Mucosa of gallbladder (tissue), 1 donor: Measurements from ENCODE around the gene GINS2. TPM values are rescaled to one million over a fixed set of nuclear protein-coding genes. Genes with fewer than 3 reads are reported as not detected.
A peak's percentile ranks its signal among the peaks of the same experiment; 100 is the strongest.

ENCODE experiments used
- DNase-seq: peaks from one replicate; pipeline ENCODE4 v3.0.0-alpha.2; 2020; ENCODE audit warnings: low spot score
- total RNA-seq: library from RNA; stranded (reverse); gene quantifications from one replicate; pipeline ENCODE4 v1.2.1, GENCODE V29; 2021
- donor health status: DM: no; HTN: no; CAD: no.

GINS2 gene
- total RNA-seq, 1 donor from 2014 or later = 0.81 TPM

DNA sequence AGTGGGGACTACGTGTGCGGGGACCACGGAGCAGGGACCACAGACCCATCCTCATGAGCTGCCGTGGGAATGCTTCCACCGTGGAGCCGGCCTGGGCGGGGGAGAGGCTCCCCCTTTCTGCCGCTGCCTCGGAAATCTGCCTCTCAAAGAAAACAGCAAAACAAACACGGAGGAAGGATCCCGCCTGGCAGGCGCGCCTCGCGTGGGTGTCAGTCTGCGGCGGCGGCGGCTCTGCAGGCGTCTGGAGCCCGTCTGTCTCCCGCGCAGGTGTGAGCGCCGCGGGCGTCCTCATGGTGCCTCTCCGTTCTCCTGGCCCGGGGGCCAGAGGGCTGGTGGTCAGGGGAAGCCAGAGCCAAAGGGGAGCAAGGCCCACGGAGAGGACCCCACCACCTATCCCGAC, 48.2 kb downstream of the GINS2 start:
- no peak for DNase-seq

- DNase-seq = no peak
Measured at GRCh38 chr16:85640254-85640558, 48.5 kb downstream of the GINS2 start.

GRCh38 chr16:85639529-85640253, 49.1 kb downstream of the GINS2 start:
- DNase-seq = peak; percentile 72

GRCh38 chr16:85638695-85639409, 49.9 kb downstream of the GINS2 start:
- no peak for DNase-seq

DNA sequence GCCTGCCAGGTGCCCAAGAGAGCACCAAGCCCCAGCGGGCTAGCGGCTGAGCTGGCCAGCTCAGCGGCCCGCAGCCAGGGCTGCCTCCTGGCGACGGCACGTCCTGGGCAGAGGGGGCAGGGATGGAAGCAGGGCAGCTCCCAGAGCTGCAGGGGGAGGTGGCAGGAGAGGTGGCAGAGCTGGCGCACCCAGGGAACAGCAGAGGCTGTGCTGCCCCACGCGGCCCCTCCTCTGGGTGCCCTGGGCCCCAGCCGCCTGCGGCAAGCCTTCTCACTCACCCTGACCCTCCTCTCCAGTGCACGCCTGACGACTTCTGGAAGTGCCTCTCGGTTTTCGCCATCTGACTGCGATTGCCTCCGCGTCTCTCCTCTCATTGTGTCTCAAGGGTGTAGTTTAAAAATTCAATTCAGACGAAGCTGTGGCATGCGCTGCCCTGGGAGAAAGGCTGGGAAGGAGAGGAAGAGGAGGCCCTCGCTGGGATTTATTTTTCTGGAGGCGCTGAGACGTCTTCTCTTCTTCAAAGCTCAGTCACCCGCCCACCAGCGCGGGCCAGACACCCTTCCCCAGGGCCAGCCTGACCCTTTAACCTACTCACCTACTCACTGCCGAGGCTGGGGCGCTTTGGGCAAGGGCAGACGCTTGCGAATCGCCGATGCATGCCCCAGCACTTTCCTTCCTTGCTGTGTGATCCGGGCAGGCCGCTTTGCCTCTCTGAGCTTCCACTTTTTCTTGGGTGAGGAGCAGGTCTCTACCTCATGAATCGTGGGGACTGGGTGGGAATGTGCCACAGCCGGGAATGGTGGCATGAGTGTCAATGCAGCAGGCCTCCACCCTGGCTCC, 50.7 kb downstream of the GINS2 start:
- DNase-seq = no peak

- no peak for DNase-seq
Measured at GRCh38 chr16:85637061-85637807, 51.5 kb downstream of the GINS2 start.

GRCh38 chr16:85636234-85636812, 52.4 kb downstream of the GINS2 start:
- no peak for DNase-seq

DNA sequence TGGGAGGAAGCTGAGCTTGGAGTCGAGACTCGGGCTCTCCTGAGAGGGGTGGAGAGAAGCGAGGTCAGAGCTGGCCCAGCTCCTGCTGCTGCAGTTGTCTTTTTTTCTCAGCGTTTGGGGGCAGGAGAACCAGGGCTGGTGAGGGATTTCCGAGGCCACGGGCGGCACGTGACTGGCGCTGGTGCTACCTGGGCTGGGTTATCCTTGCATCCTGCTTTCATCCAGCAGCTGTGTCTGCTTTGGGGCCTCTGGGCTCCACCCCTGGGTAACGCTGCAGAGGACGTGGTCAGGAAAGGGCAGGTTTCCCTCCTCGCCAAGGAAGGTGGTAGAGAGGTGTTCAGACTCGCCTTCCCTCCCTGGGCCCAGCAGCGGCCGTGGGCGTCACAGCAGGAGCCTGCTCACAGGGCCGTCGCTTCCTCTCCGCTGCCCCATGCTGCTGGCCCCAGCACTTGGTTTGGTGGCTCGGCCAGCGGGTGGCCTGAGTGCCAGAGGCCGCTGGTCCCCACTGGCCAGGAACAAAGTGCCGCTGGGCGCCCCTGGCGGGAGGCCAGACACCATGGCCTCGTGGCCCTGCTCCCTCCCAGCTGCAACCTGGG, 53.1 kb downstream of the GINS2 start:
- no peak for DNase-seq

GRCh38 chr16:85634747-85635544, 53.8 kb downstream of the GINS2 start:
- DNase-seq = no peak

DNA sequence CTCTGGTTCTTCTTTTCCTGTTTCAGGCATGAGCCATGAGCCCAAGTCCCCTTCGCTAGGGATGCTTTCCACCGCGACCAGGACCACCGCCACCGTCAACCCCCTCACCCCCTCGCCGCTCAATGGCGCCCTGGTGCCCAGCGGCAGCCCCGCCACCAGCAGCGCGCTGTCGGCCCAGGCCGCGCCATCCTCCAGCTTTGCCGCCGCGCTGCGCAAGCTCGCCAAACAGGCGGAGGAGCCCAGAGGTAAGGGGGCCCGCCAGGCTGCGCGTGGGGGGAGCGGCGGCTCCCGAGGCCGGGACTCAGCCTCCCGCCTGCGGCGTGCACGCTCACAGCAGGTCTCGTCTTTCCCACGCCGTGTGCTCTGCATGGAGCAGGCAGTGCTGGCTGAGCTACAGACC, 54.9 kb downstream of the GINS2 start:
- no peak for DNase-seq

DNA sequence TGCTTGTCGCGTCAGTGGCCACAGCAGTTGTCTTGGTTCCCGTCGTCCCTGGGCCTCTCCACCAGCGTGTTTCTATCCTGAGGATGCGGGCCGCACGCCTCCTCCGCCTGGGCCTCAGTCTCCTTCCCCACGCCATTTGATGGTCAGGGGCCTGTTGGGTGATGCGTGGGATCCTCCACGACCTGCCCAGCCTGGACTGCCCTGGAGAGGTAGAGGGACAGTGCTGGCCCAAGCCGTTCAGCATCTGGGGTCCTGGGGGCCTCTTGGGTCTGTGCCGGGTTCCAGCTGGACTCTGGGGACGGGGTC, 55.4 kb downstream of the GINS2 start:
- no peak for DNase-seq

GRCh38 chr16:85632709-85633437, 55.9 kb downstream of the GINS2 start:
- no peak for DNase-seq

DNA sequence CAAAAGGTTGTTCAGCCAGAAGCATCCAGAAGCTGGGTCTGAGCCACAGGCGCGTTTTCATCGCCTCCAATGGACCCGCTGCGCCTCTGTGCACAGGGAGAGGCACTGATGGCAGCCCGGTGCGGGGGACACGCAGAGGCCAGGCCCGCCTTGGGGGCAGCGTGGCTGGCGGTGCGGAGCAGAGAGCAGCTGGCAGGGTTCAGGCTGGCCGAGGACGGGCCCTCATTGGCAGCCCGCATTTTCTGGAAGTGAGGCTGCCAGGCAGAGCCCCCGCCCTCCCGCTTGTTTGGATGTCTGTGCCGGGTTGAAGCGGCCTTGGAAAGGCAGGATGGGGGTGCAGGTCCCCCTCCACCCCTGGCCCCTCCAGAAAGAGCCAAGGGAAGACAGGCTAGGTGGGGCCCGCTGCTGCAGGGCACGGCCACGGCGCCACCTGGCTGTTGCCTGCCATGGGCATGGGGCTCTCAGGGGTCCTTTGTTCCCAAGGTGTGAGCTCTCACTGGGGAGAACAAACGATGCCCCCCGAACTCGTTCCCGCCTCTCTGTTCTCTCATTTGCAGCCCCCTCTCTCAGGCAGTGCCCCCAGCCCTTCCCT, 56.9 kb downstream of the GINS2 start:
- DNase-seq = no peak

DNA sequence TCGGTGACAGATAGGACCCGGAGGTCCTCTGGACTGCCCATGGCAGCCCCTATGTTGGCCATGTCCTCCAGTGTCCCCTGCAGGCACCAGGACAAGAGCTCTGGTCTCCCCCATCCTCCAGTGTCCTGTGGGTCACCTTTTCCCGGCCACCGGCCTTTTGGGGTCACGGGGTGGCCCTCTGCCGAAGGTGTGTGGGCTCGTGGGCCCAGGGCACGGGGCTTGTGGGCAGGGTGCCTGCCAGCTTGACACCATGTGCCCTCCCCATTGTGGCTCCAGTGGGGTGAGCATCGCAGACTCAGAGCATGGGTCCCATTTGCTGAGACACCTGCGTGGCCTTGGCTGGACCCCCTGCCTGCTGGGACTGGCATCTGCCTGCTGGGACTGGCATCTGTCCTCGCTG, 57.5 kb downstream of the GINS2 start:
- no peak for DNase-seq

GRCh38 chr16:85629853-85630252, 58.9 kb downstream of the GINS2 start:
- no peak for DNase-seq

- DNase-seq = no peak
Measured at GRCh38 chr16:85629326-85629725, 59.4 kb downstream of the GINS2 start.

DNA sequence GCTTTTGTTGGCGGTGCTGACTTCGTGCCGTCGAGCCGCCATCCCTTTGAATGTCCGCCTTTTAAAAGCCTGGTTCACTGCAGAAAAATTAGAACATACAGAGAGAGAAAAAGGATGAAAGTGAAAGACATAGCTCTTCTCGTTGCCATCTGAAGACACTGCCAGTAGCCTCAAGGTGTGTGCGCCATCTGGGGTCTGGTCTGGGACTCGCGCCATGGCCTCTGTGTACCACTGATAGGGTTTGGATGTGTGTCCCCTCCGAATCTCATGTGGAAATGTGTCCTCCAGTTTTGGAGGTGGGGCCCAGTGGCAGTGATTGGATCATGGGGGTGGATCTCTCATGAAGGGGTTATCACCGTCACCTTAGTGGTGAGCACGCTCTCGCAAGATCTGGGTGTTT, 60.1 kb downstream of the GINS2 start:
- no peak for DNase-seq

DNA sequence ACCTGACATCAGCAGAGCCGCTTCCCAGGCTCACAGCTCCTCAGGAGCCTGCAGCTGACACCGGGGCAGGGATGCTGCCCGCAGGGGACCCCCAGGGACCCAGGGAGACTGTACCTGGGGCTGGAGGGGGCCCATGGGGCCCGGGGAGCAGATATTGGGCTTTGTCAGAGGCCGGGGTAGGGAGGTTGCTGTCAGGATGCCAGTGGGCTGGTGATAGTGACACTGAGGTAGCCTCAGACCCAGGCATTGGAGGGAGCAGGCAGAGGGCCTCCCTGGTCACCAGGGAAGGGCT, 60.5 kb downstream of the GINS2 start:
- no peak for DNase-seq

DNA sequence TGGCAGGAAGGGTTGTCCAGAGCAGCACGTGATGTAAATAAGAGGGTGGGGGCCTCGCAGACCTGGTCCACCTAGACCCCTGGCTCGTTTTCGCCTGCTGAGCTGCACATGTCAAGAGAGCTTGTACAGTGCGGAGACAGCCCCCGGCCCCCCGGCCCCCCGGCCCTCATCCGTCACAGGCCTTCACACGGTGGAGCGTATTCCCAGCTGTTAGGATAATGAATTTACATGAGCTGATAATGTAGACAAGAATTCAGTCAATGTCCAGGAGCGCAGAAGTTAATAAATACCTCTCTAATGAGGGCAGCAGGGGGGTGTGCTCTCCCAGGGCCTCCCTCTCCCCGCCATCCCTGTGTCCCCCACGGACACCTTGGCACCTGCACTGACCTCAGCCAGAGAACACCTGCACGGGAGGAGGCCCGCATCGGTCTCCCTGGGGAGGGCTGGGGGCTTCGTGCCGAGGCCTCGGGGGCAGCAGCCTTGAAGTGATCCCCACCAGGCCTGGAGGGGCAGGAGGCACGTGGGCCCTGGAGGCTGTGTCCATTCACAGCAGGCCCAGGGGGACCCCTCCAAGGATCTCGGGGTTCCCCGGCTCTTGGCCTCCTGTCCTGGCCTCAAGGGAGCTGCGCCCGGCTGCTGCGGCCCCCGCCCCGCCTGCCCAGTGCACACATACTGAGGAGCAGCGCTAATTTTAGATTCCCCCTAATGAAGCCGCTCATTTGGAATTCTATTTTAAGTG, 61.1 kb downstream of the GINS2 start:
- DNase-seq = no peak
